ENCODE measurements around the gene OLFML2A. TPM values are rescaled to one million over a fixed set of nuclear protein-coding genes. Genes with fewer than 3 reads are reported as not detected.

The OLFML2A gene
- total and polyA plus RNA-seq, 4 donors = 0.13 to 15.9 (median 3.7) TPM

GRCh38 chr9:124765439-124765835 is 11.5 kb upstream of the OLFML2A start:
- intact Hi-C loops (cut with DNase I) = loop anchor here in 1 of 2 donors (5.0 kb wide), 1 partner anchor 113 kb away; no protein-coding TSS in a partner anchor
- H3K27me3 ChIP-seq (ENCODE audit: control insufficient read depth in 1 of 2, insufficient read depth in 2 of 2, low read length in 1 of 2) = no peaks in the 10 kb centered on the region
- ATAC-seq (ENCODE audit: low FRiP score) = no peak
- no peaks in the 10 kb centered on the region for H3K36me3 ChIP-seq (ENCODE audit: control insufficient read depth in 1 of 2, insufficient read depth in 2 of 2, low read length in 1 of 2)
- no peak overlapping the region for H3K27ac ChIP-seq (ENCODE audit: low read depth in 1 of 2, low read length in 2 of 2)
- no peak overlapping the region for H3K4me3 ChIP-seq (ENCODE audit: low read length in 2 of 2)
- 66 to 69% methylated on average over 6 of the region's 6 CpGs for WGBS, 2 donors
- no peaks in the 10 kb centered on the region for H3K4me1 ChIP-seq (ENCODE audit: control insufficient read depth in 1 of 2, insufficient read depth in 2 of 2, low read length in 2 of 2)
- no peak for DNase-seq
- H3K9me3 ChIP-seq (ENCODE audit: control insufficient read depth, low read length) = no peaks in the 10 kb centered on the region

- no peak overlapping the region for H3K4me3 ChIP-seq (ENCODE audit: low read length in 2 of 2)
- WGBS, 2 donors = 85 to 94% methylated on average over 1 of the region's 1 CpG
- no peak overlapping the region for H3K27ac ChIP-seq (ENCODE audit: low read depth in 1 of 2, low read length in 2 of 2)
- no peaks in the 10 kb centered on the region for H3K9me3 ChIP-seq (ENCODE audit: control insufficient read depth, low read length)
- no peaks in the 10 kb centered on the region for H3K4me1 ChIP-seq (ENCODE audit: control insufficient read depth in 1 of 2, insufficient read depth in 2 of 2, low read length in 2 of 2)
- ATAC-seq (ENCODE audit: low FRiP score) (no peak), DNase-seq (no peak)
- no peaks in the 10 kb centered on the region for H3K27me3 ChIP-seq (ENCODE audit: control insufficient read depth in 1 of 2, insufficient read depth in 2 of 2, low read length in 1 of 2)
- no peaks in the 10 kb centered on the region for H3K36me3 ChIP-seq (ENCODE audit: control insufficient read depth in 1 of 2, insufficient read depth in 2 of 2, low read length in 1 of 2)
- intact Hi-C loops (cut with DNase I) = loop anchor here in 1 of 2 donors (5.0 kb wide), 1 partner anchor 114 kb away; no protein-coding TSS in a partner anchor
Observed at GRCh38 chr9:124766326-124766725, 10.6 kb upstream of the OLFML2A start.

DNA sequence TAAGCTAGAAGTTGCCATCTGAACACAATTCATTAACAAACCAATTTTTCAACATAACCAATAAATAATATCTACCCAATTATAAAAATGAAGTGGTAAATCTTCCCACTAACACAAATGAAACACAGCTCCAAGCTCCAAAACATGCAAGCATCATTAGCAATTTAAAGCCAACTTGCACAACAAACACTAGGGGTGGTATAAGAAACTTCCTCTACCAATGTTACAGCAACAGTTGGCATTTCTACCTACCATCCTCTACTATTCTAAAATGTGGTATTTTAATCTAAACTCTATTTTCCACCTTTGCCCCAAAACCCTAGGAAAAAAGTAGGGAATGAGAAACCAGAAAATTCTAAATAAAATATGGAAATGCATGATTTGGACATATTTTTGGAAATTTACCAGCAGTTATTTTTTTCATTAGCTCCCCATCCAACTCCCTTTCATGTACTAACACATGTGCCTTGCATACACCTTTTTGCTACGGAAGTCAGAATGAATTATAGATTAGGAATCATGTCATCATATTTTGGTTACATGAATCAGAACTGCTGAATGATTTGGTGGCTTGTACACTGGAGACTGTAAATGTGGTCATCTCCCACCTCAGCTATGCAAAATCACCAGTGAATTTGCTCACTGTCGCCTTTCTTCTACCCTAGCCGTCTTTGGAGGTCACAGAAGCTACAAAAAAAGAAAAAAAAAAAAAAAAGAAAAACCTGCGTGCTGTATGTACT is 9.9 kb upstream of the OLFML2A start:
- no peak overlapping the region for H3K27ac ChIP-seq (ENCODE audit: low read depth in 1 of 2, low read length in 2 of 2)
- 49 to 60% methylated on average over 4 of the region's 4 CpGs for WGBS, 2 donors

DNA sequence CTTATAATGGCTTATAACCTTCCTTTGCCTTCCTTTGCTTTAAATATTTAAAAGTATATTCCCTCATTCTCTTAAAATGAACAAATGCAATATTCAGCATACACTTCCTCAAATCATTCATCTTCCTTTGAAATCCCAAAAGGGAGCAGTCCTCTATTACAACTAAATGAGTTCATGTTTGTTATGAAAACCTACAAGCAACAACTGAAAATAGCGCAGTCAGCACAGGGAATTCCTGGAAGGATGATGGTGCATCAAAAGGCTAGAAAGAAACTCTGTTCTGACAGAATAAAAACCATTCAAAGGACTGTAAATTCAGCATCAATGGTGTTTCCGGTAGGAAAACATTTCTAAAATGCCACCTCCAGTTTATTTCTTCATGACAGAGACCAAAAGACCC is 9.1 kb upstream of the OLFML2A start:
- DNase-seq = no peak
- Histone ChIP-seq H3K4me1 (ENCODE audit: control insufficient read depth in 1 of 2, insufficient read depth in 2 of 2, low read length in 2 of 2) (no peaks in the 10 kb centered on the region), H3K9me3 (ENCODE audit: control insufficient read depth, low read length) (no peaks in the 10 kb centered on the region), H3K4me3 (ENCODE audit: low read length in 2 of 2) (no peak overlapping the region), H3K27me3 (ENCODE audit: control insufficient read depth in 1 of 2, insufficient read depth in 2 of 2, low read length in 1 of 2) (no peaks in the 10 kb centered on the region), H3K27ac (ENCODE audit: low read depth in 1 of 2, low read length in 2 of 2) (no peak overlapping the region), H3K36me3 (ENCODE audit: control insufficient read depth in 1 of 2, insufficient read depth in 2 of 2, low read length in 1 of 2) (no peaks in the 10 kb centered on the region)
- 62 to 63% methylated on average over 2 of the region's 2 CpGs for WGBS, 2 donors
- intact Hi-C loops (cut with DNase I) = loop anchor here in 1 of 2 donors (5.0 kb wide), 1 partner anchor 116 kb away; no protein-coding TSS in a partner anchor
- no peak for ATAC-seq (ENCODE audit: low FRiP score)

More for the DNA sequence above, 9.9 kb upstream of the OLFML2A start:
- H3K36me3 ChIP-seq (ENCODE audit: control insufficient read depth in 1 of 2, insufficient read depth in 2 of 2, low read length in 1 of 2) = no peaks in the 10 kb centered on the region
- ATAC-seq (ENCODE audit: low FRiP score) (no peak), DNase-seq (no peak)
- no peaks in the 10 kb centered on the region for H3K9me3 ChIP-seq (ENCODE audit: control insufficient read depth, low read length)
- intact Hi-C loops (cut with DNase I) = loop anchor here in 1 of 2 donors (5.0 kb wide), 1 partner anchor 115 kb away; no protein-coding TSS in a partner anchor
- no peak overlapping the region for H3K4me3 ChIP-seq (ENCODE audit: low read length in 2 of 2)
- H3K27me3 ChIP-seq (ENCODE audit: control insufficient read depth in 1 of 2, insufficient read depth in 2 of 2, low read length in 1 of 2) = no peaks in the 10 kb centered on the region
- H3K4me1 ChIP-seq (ENCODE audit: control insufficient read depth in 1 of 2, insufficient read depth in 2 of 2, low read length in 2 of 2) = no peaks in the 10 kb centered on the region

DNA sequence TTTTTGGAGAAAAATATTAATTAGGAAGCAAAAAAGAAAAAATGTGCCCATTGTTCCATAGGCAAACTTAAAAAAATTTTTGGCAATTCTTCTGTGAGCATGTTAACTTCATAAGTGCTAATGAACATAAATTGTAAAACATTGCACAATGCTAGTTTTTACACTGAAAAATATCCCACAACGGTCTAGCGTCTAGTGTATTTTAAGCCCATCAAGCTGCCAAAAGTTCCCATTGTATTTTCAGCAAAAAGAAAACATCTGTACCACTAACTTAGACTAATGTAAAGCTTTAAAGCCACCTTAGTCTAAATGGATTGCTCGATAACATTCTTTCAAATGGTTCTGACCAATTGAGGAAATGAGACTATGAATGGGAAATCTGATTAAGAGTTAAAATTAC is 8.6 kb upstream of the OLFML2A start:
- ATAC-seq (ENCODE audit: low FRiP score) = no peak
- Histone ChIP-seq H3K4me3 (ENCODE audit: low read length in 2 of 2) (no peak overlapping the region), H3K27me3 (ENCODE audit: control insufficient read depth in 1 of 2, insufficient read depth in 2 of 2, low read length in 1 of 2) (no peaks in the 10 kb centered on the region), H3K4me1 (ENCODE audit: control insufficient read depth in 1 of 2, insufficient read depth in 2 of 2, low read length in 2 of 2) (no peaks in the 10 kb centered on the region), H3K36me3 (ENCODE audit: control insufficient read depth in 1 of 2, insufficient read depth in 2 of 2, low read length in 1 of 2) (no peaks in the 10 kb centered on the region), H3K27ac (ENCODE audit: low read depth in 1 of 2, low read length in 2 of 2) (no peak overlapping the region), H3K9me3 (ENCODE audit: control insufficient read depth, low read length) (no peaks in the 10 kb centered on the region)
- intact Hi-C loops (cut with DNase I) = loop anchor here in 1 of 2 donors (5.0 kb wide), 1 partner anchor 116 kb away; no protein-coding TSS in a partner anchor
- DNase-seq = no peak
- WGBS, 2 donors = 46 to 56% methylated on average over 3 of the region's 3 CpGs

DNA sequence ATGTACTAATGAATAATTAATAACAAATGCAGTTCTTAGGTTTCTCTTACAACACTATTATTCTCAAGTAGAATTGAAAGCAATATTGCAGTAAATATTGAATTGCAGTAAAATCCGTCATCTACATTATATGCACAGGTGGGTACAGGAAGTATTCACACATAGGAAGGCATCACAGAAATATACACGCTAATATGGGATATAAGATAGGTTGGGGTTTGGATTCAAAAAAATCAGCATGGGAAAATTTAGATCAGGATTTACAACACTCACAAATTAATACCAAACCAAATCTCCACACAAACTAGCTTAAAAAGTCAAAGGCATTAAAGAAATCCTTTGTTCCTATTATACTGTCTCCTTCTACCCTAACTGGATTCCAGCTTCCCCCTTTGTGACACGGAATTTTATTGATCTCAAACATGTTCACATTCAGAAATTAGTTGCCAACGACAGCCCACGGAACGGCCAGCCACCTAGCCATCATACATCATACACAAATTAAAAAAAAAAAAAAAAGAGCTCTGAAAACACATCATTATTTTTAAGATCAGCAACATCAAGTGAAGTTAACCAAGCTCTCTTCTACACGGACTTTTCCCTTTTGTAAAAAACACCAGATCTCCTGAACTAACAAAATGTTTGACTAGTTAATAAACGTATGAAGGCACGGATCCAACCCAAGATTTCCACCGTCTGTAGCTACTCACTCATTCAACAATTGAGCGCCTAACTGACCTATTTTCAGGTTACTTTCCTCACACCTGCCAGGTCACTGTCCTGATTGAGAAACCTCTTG is 8.0 kb upstream of the OLFML2A start:
- no peak for ATAC-seq (ENCODE audit: low FRiP score)
- H3K4me1 ChIP-seq (ENCODE audit: control insufficient read depth in 1 of 2, insufficient read depth in 2 of 2, low read length in 2 of 2) = no peaks in the 10 kb centered on the region
- no peaks in the 10 kb centered on the region for H3K36me3 ChIP-seq (ENCODE audit: control insufficient read depth in 1 of 2, insufficient read depth in 2 of 2, low read length in 1 of 2)
- intact Hi-C loops (cut with DNase I) = loop anchor here in 1 of 2 donors (5.0 kb wide), 1 partner anchor 117 kb away; no protein-coding TSS in a partner anchor
- H3K9me3 ChIP-seq (ENCODE audit: control insufficient read depth, low read length) = no peaks in the 10 kb centered on the region
- H3K4me3 ChIP-seq (ENCODE audit: low read length in 2 of 2) = no peak overlapping the region
- WGBS, 2 donors = 31 to 33% methylated on average over 11 of the region's 11 CpGs
- H3K27ac ChIP-seq (ENCODE audit: low read depth in 1 of 2, low read length in 2 of 2) = no peak overlapping the region
- DNase-seq = no peak
- no peaks in the 10 kb centered on the region for H3K27me3 ChIP-seq (ENCODE audit: control insufficient read depth in 1 of 2, insufficient read depth in 2 of 2, low read length in 1 of 2)

GRCh38 chr9:124769549-124770358 is 7.2 kb upstream of the OLFML2A start:
- H3K4me3 ChIP-seq (ENCODE audit: low read length in 2 of 2) = peak overlapping the region in 1 of 2 donors; percentile 64
- no peaks in the 10 kb centered on the region for H3K27me3 ChIP-seq (ENCODE audit: control insufficient read depth in 1 of 2, insufficient read depth in 2 of 2, low read length in 1 of 2)
- H3K36me3 ChIP-seq (ENCODE audit: control insufficient read depth in 1 of 2, insufficient read depth in 2 of 2, low read length in 1 of 2) = no peaks in the 10 kb centered on the region
- H3K27ac ChIP-seq (ENCODE audit: low read depth in 1 of 2, low read length in 2 of 2) = no peak overlapping the region
- DNase-seq = peak in 1 of 2 donors; percentile 57
- WGBS, 2 donors = 8% methylated on average over 56 of the region's 56 CpGs
- H3K4me1 ChIP-seq (ENCODE audit: control insufficient read depth in 1 of 2, insufficient read depth in 2 of 2, low read length in 2 of 2) = no peaks in the 10 kb centered on the region
- H3K9me3 ChIP-seq (ENCODE audit: control insufficient read depth, low read length) = no peaks in the 10 kb centered on the region
- ATAC-seq (ENCODE audit: low FRiP score) = no peak
- intact Hi-C loops (cut with DNase I) = loop anchor here (5.0 kb wide), 4 partner anchors 117 to 978 kb away; partner anchors contain the start of genes PBX3 (in 1 of the 2) and SCAI (in 1 of the 2)
